Esophagus muscularis mucosa (tissue), 4 donors: ENCODE results near the gene TALDO1.
"Not testable (repeated sequence)": the region's sequence is repeated elsewhere in the genome, so short reads cannot be mapped to it uniquely, and the experiment has no call there.

ENCODE experiments used
- CTCF ChIP-seq, 3 experiments: fragments of 200-600 bp in 2 of 3; fragments of 450-650 bp in 1 of 3; sonication (generic) in 2 of 3; IDR thresholded peaks; one replicate each; pipeline ENCODE4 v1.5.1; 2017 to 2019; ENCODE audit warnings: antibody characterized with exemption in 3 of 3, mild to moderate bottlenecking in 2 of 3, moderate library complexity in 1 of 3
- EP300 ChIP-seq: sonication (generic); formaldehyde crosslinking; IDR thresholded peaks from one replicate; pipeline ENCODE4 v1.6.1; 2017; ENCODE audit warnings: antibody characterized with exemption
- POLR2A ChIP-seq: fragments of 450-650 bp; IDR thresholded peaks from one replicate; pipeline ENCODE4 v1.6.1; 2017; ENCODE audit warnings: antibody characterized with exemption, moderate library complexity, mild to moderate bottlenecking, low read depth

- not testable (repeated sequence) for TF ChIP-seq CTCF (IDR thresholded peaks at IDR 0.05); POLR2A; EP300
Observed at GRCh38 chr11:737899-738298, 9.4 kb upstream of the TALDO1 start.
